ENCODE data around the gene IFNL1.
"Not testable (repeated sequence)": the region's sequence is repeated elsewhere in the genome, so short reads cannot be mapped to it uniquely, and the experiment has no call there.

IFNL1 gene

GRCh38 chr19:39329948-39330347, 33.7 kb downstream of the IFNL1 start:
- Mint-ChIP-seq H3K4me3 (no peak overlapping the region), H3K27me3 (ENCODE audit: low read depth) (no peaks in the 10 kb centered on the region), H3K27ac (no peak overlapping the region), H3K9me3 (no peaks in the 10 kb centered on the region), H3K36me3 (ENCODE audit: low read depth) (no peaks in the 10 kb centered on the region), H3K4me1 (no peaks in the 10 kb centered on the region)
- no peak for TF ChIP-seq CTCF (IDR thresholded peaks at IDR 0.05; ENCODE audit: unreplicated experiment in 3 of 3)

GRCh38 chr19:39332293-39332692, 36.1 kb downstream of the IFNL1 start:
- Mint-ChIP-seq H3K36me3 (ENCODE audit: low read depth) (no peaks in the 10 kb centered on the region), H3K9me3 (no peaks in the 10 kb centered on the region), H3K4me3 (no peak overlapping the region), H3K27me3 (ENCODE audit: low read depth) (peaks cover 3% of the 10 kb centered on the region), H3K4me1 (no peaks in the 10 kb centered on the region), H3K27ac (no peak overlapping the region)
- no peak for TF ChIP-seq CTCF (IDR thresholded peaks at IDR 0.05; ENCODE audit: unreplicated experiment in 3 of 3)

GRCh38 chr19:39332738-39333137, 36.5 kb downstream of the IFNL1 start:
- H3K9me3 Mint-ChIP-seq; H3K4me1 Mint-ChIP-seq; H3K36me3 Mint-ChIP-seq (ENCODE audit: low read depth); H3K27ac Mint-ChIP-seq; H3K4me3 Mint-ChIP-seq; H3K27me3 Mint-ChIP-seq (ENCODE audit: low read depth): not testable (repeated sequence)

- no peaks in the 10 kb centered on the region for H3K4me1 Mint-ChIP-seq
- no peak overlapping the region for H3K27ac Mint-ChIP-seq
- H3K36me3 Mint-ChIP-seq (ENCODE audit: low read depth): no peaks in the 10 kb centered on the region
Measured at GRCh38 chr19:39333507-39333906, 37.3 kb downstream of the IFNL1 start.

GRCh38 chr19:39334444-39334976, 38.3 kb downstream of the IFNL1 start:
- H3K27me3 Mint-ChIP-seq (ENCODE audit: low read depth): peaks cover 3% of the 10 kb centered on the region
- H3K27ac Mint-ChIP-seq: no peak overlapping the region
- TF ChIP-seq CTCF (IDR thresholded peaks at IDR 0.05; ENCODE audit: unreplicated experiment in 3 of 3): no peak
- no peaks in the 10 kb centered on the region for H3K9me3 Mint-ChIP-seq
- H3K4me3 Mint-ChIP-seq: no peak overlapping the region
- H3K4me1 Mint-ChIP-seq: no peaks in the 10 kb centered on the region
- H3K36me3 Mint-ChIP-seq (ENCODE audit: low read depth): no peaks in the 10 kb centered on the region

More at GRCh38 chr19:39333507-39333906, 37.3 kb downstream of the IFNL1 start:
- no peak overlapping the region for H3K4me3 Mint-ChIP-seq
- TF ChIP-seq CTCF (IDR thresholded peaks at IDR 0.05; ENCODE audit: unreplicated experiment in 3 of 3): no peak
- H3K9me3 Mint-ChIP-seq: no peaks in the 10 kb centered on the region
- H3K27me3 Mint-ChIP-seq (ENCODE audit: low read depth): peaks cover 3% of the 10 kb centered on the region

GRCh38 chr19:39335168-39335548, 39.0 kb downstream of the IFNL1 start:
- H3K4me3 Mint-ChIP-seq: no peak overlapping the region
- H3K36me3 Mint-ChIP-seq (ENCODE audit: low read depth): no peaks in the 10 kb centered on the region
- H3K27me3 Mint-ChIP-seq (ENCODE audit: low read depth): peaks cover 3% of the 10 kb centered on the region
- no peak overlapping the region for H3K27ac Mint-ChIP-seq
- H3K4me1 Mint-ChIP-seq: no peaks in the 10 kb centered on the region
- no peak for TF ChIP-seq CTCF (IDR thresholded peaks at IDR 0.05; ENCODE audit: unreplicated experiment in 3 of 3)
- H3K9me3 Mint-ChIP-seq: no peaks in the 10 kb centered on the region

All from nephron (organoid).